ENCODE data around the gene ITPKB. TPM values are rescaled to one million over a fixed set of nuclear protein-coding genes. Genes with fewer than 3 reads are reported as not detected.

The ITPKB gene
- total RNA-seq, 1 experiment from 2014 or later: 17.7 TPM

GRCh38 chr1:226685196-226685820 lies 53.8 kb downstream of the ITPKB start:
- intact Hi-C loops (cut with micrococcal nuclease): no loop called here
- CTCF ChIA-PET: interaction anchor here (0.7 kb wide), 1 partner anchor 140 kb away, joined by 3 read pairs; no protein-coding TSS in a partner anchor
- POLR2A ChIA-PET (ENCODE audit: unreplicated experiment): no interaction called here

GRCh38 chr1:226684026-226684425 lies 55.1 kb downstream of the ITPKB start:
- intact Hi-C loops (cut with micrococcal nuclease): no loop called here
- no peaks in the 10 kb centered on the region for H4K20me1 ChIP-seq (ENCODE audit: low read length)
- no peak for DNase-seq
- H3K4me2 ChIP-seq (ENCODE audit: low read length): no peak overlapping the region
- no peak overlapping the region for H3K27ac ChIP-seq (ENCODE audit: low read length)
- no peaks in the 10 kb centered on the region for H3K4me1 ChIP-seq (ENCODE audit: insufficient read depth, low read length)
- no peaks in the 10 kb centered on the region for H3F3A ChIP-seq (ENCODE audit: low read length, unreplicated experiment)
- no peak for TF ChIP-seq EZH2phosphoT487 (IDR thresholded peaks at IDR 0.05; ENCODE audit: borderline replicate concordance, low read length)
- no peak for TF ChIP-seq EZH2 (IDR thresholded peaks at IDR 0.05; ENCODE audit: low read length, unreplicated experiment)
- no peak for TF ChIP-seq CTCF (conservative IDR thresholded peaks at IDR 0.05; ENCODE audit: low read depth, low read length)
- no peaks in the 10 kb centered on the region for H3K79me2 ChIP-seq (ENCODE audit: low read length)
- H2AFZ ChIP-seq (ENCODE audit: low read length): no peak overlapping the region
- no peaks in the 10 kb centered on the region for H3K36me3 ChIP-seq (ENCODE audit: low read depth, low read length)
- H3K9me2 ChIP-seq (replicated peaks; ENCODE audit: low read length): no peaks in the 10 kb centered on the region
- H3K27me3 ChIP-seq (ENCODE audit: low read length): no peaks in the 10 kb centered on the region
- H3K9ac ChIP-seq (ENCODE audit: low read length): no peak overlapping the region
- ChIA-PET CTCF (no interaction called here), POLR2A (ENCODE audit: unreplicated experiment) (no interaction called here)
- no peaks in the 10 kb centered on the region for H3K9me3 ChIP-seq (ENCODE audit: low read length)
- no peak overlapping the region for H3K4me3 ChIP-seq (ENCODE audit: low read length)
- no TSS peak for BruUV-seq (replicated peaks)
- ATAC-seq: no peak

More at GRCh38 chr1:226685196-226685820, 53.8 kb downstream of the ITPKB start:
- no peak for ATAC-seq
- Histone ChIP-seq H3K36me3 (ENCODE audit: low read depth, low read length) (no peaks in the 10 kb centered on the region), H3K9me2 (replicated peaks; ENCODE audit: low read length) (no peaks in the 10 kb centered on the region), H3K9ac (ENCODE audit: low read length) (no peak overlapping the region), H3F3A (ENCODE audit: low read length, unreplicated experiment) (no peaks in the 10 kb centered on the region), H3K27ac (ENCODE audit: low read length) (no peak overlapping the region), H3K9me3 (ENCODE audit: low read length) (no peaks in the 10 kb centered on the region), H3K27me3 (ENCODE audit: low read length) (no peaks in the 10 kb centered on the region), H2AFZ (ENCODE audit: low read length) (no peak overlapping the region), H4K20me1 (ENCODE audit: low read length) (no peaks in the 10 kb centered on the region), H3K4me3 (ENCODE audit: low read length) (no peak overlapping the region), H3K79me2 (ENCODE audit: low read length) (no peaks in the 10 kb centered on the region), H3K4me1 (ENCODE audit: insufficient read depth, low read length) (no peaks in the 10 kb centered on the region), H3K4me2 (ENCODE audit: low read length) (no peak overlapping the region)
- DNase-seq: no peak
- TF ChIP-seq CTCF (conservative IDR thresholded peaks at IDR 0.05; ENCODE audit: low read depth, low read length) (no peak), EZH2 (IDR thresholded peaks at IDR 0.05; ENCODE audit: low read length, unreplicated experiment) (no peak), EZH2phosphoT487 (IDR thresholded peaks at IDR 0.05; ENCODE audit: borderline replicate concordance, low read length) (no peak)
- no TSS peak for BruUV-seq (replicated peaks)

All from PC-3 (cell line).